Coronary artery (tissue), 2 donors: Measurements from ENCODE around the gene NIT1.
A peak's percentile ranks its signal among the peaks of the same experiment; 100 is the strongest.

Experiments used
- DNase-seq: peaks from one replicate; pipeline ENCODE4 v3.0.0-alpha.2; 2017; ENCODE audit warnings: low spot score
- H3K27ac ChIP-seq, 2 donors: fragments of 200-600 bp; sonication (generic); one replicate each; pipeline ENCODE4 v1.5.1; 2016 to 2019
- H3K4me3 ChIP-seq: fragments of 200-600 bp; sonication (generic); 2 replicates; pipeline ENCODE4 v1.5.1; 2016; ENCODE audit warnings: mild to moderate bottlenecking, moderate library complexity
- CTCF ChIP-seq: fragments of 200-600 bp; sonication (generic); IDR thresholded peaks from one replicate; pipeline ENCODE4 v1.5.1; 2019; ENCODE audit warnings: antibody characterized with exemption

The NIT1 gene

GRCh38 chr1:161138431-161138830 lies 20.5 kb downstream of the NIT1 start:
- TF ChIP-seq CTCF = no peak
- no peak overlapping the region for H3K27ac ChIP-seq
- no peak for DNase-seq
- no peak overlapping the region for H3K4me3 ChIP-seq

DNA sequence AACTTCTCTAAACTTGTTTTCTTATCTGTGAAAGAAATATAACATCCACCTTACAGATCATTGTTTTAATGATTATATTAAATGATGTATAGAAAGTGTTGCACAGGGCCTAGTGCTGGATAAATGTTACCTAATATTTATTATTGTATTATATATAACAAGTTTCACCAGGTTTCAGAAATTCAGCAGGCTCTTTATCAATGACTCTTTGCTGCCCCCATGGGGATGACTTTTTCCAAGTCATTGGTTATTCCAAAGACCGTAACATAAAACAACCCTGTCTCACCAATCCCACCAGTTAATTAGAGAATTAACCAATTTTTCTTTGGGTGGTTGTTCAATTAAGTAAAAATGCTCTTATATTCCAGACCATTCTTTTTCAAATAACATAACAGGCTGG lies 21.9 kb downstream of the NIT1 start:
- no peak for DNase-seq
- TF ChIP-seq CTCF = peak; percentile 29
- H3K27ac ChIP-seq = no peak overlapping the region
- no peak overlapping the region for H3K4me3 ChIP-seq

DNA sequence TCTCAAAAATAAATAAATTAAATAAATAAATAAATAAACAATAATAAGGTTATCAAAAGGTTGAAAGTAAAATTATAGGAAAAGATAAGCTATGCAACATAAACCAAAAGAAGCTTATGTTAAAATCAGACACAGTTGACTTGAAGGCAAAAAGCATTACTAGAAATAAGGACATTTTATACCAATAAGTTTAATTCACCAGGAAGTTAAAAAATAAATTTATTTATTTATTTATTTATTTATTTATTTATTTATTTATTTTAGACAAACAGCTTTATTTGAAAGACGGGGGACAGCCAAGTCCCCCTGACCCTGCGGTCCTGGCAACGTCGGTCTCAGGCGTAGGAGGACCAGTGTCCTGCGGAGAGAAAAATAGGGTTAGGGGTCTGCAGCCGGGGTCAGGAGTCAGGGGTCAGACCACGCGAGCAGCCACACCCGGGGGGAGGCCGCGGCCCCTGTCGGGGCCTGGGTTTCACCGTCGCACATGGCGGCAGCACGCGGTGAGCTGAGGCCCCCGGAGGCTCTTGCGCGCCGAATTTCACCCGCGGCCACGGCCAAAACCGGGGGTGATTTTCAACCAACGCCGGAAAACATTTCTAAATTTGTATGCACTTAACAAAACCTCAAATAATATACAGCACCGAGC lies 23.0 kb downstream of the NIT1 start:
- no peak overlapping the region for H3K4me3 ChIP-seq
- DNase-seq = no peak
- no peak for TF ChIP-seq CTCF
- no peak overlapping the region for H3K27ac ChIP-seq

GRCh38 chr1:161145832-161146231 lies 27.9 kb downstream of the NIT1 start:
- no peak for TF ChIP-seq CTCF
- H3K4me3 ChIP-seq = no peak overlapping the region
- DNase-seq = no peak
- H3K27ac ChIP-seq = no peak overlapping the region

DNA sequence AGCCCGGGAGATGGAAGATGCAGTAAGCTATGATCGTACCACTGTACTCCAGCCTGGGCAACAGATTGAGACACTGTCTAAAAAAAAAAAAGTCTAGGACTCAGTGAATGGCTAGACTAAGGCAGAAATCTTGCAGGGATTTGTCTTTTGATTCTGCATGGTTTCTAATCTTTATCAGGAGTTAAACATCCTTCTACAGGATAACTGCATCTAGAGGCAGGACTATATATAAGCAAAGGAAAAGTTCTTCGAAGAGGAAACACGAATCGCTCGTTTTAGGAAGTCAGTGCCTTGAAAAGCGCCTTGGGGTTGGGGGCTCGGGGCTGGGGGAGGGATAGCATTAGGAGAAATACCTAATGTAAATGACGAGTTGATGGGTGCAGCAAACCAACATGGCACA lies 35.3 kb downstream of the NIT1 start:
- Histone ChIP-seq H3K27ac (peak overlapping the region; percentile 89 to 92), H3K4me3 (peak overlapping the region; percentile 85)
- no peak for TF ChIP-seq CTCF
- no peak for DNase-seq

GRCh38 chr1:161153682-161154337 lies 35.9 kb downstream of the NIT1 start, which contains the start of gene UFC1:
Gene UFC1 (plus strand): TSS chr1:161153978. CDS start chr1:161153998, 20 bp downstream.
- DNase-seq = no peak
- H3K27ac ChIP-seq = peak within 1 kb of the TSS; percentile 89 to 92
- TF ChIP-seq CTCF = no peak
- H3K4me3 ChIP-seq = peak within 1 kb of the TSS; percentile 85

DNA sequence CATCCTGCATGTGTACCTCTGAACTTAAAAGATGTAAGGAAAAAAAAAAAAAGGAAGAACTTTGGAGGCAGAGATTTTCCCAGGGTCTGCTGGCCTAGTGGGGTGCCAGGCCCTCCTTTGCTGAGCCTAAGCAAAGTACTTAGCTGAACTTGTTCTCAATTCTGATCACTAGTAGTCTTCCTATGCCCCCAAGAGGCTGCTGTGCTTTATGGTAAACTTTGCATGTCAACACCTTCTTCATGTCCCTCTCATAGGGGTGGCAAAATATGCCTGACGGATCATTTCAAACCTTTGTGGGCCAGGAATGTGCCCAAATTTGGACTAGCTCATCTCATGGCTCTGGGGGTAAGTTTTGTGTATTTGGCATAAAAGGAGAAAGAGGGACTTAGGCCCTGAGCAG lies 40.0 kb downstream of the NIT1 start:
- Histone ChIP-seq H3K27ac (no peak overlapping the region), H3K4me3 (no peak overlapping the region)
- DNase-seq = no peak
- TF ChIP-seq CTCF = no peak
